Endothelial cell (in vitro differentiated cells): Measurements from ENCODE around the gene NEB. TPM values are rescaled to one million over a fixed set of nuclear protein-coding genes. Genes with fewer than 3 reads are reported as not detected.

Experiments used
- DNase-seq: peaks from one replicate; pipeline ENCODE4 v3.0.0; 2021; ENCODE audit warnings: low spot score
- H3K27ac Mint-ChIP-seq: one replicate; pipeline ENCODE4 v1.8.0; 2021; ENCODE audit warnings: mixed read lengths, inconsistent platforms; ENCODE audit not compliant: unreplicated experiment
- H3K27me3 Mint-ChIP-seq: one replicate; pipeline ENCODE4 v1.8.0; 2021; ENCODE audit warnings: mild to moderate bottlenecking, moderate library complexity, mixed read lengths, inconsistent platforms; ENCODE audit not compliant: unreplicated experiment
- H3K36me3 Mint-ChIP-seq: one replicate; pipeline ENCODE4 v1.8.0; 2021; ENCODE audit warnings: mild to moderate bottlenecking, low read depth, mixed read lengths, inconsistent platforms; ENCODE audit not compliant: unreplicated experiment
- H3K4me1 Mint-ChIP-seq: one replicate; pipeline ENCODE4 v1.8.0; 2021; ENCODE audit warnings: mild to moderate bottlenecking, mixed read lengths, inconsistent platforms; ENCODE audit not compliant: unreplicated experiment
- H3K4me3 Mint-ChIP-seq: one replicate; pipeline ENCODE4 v1.8.0; 2021; ENCODE audit warnings: mild to moderate bottlenecking, mixed read lengths, inconsistent platforms; ENCODE audit not compliant: unreplicated experiment
- H3K9me3 Mint-ChIP-seq: one replicate; pipeline ENCODE4 v1.8.0; 2021; ENCODE audit warnings: mixed read lengths, inconsistent platforms; ENCODE audit not compliant: unreplicated experiment
- CTCF ChIP-seq: fragments of 200-600 bp; sonication (generic); IDR thresholded peaks from one replicate; pipeline ENCODE4 v1.5.0; 2021; ENCODE audit warnings: antibody characterized with exemption; ENCODE audit not compliant: unreplicated experiment
- total RNA-seq: library from RNA; stranded (reverse); fragmentation: NEBNext Ultra II Directional; extraction: Animal tissue kit (Norgen Biotek cat#: 25700); gene quantifications from one replicate; pipeline ENCODE4 v1.2.1, GENCODE V29; 2021; ENCODE audit not compliant: unreplicated experiment

NEB gene
- total RNA-seq, 1 donor from 2014 or later: 0.64 TPM

DNA sequence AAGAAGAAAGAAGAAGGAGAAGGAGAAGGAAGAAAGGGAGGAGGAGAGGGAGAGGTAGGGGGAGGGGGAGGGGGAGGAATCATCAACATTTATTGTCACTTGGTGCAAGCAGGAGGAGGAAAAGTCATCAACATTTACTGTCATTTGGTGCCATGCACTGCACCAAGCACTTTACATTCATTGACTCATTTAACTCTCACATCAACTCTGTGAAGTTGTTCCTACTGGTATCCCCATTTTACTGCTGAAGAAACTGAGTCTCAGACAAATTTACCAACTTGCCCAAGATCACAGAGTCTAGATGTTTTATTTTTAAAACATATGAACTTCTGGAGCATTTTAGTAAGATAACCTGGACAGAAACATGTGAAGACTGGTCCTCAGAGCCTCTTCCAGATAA is 46.7 kb upstream of the NEB start:
- TF ChIP-seq CTCF: no peak
- Mint-ChIP-seq H3K27me3 (no peaks in the 10 kb centered on the region), H3K9me3 (no peaks in the 10 kb centered on the region), H3K27ac (no peak overlapping the region), H3K4me1 (peaks cover 3% of the 10 kb centered on the region), H3K4me3 (no peak overlapping the region), H3K36me3 (peaks cover 26% of the 10 kb centered on the region)
- no peak for DNase-seq

- Mint-ChIP-seq H3K27me3 (no peaks in the 10 kb centered on the region), H3K4me3 (no peak overlapping the region), H3K36me3 (peaks cover 31% of the 10 kb centered on the region), H3K27ac (no peak overlapping the region), H3K4me1 (peaks cover 3% of the 10 kb centered on the region), H3K9me3 (no peaks in the 10 kb centered on the region)
- DNase-seq: no peak
- TF ChIP-seq CTCF: no peak
These were observed 43.7 kb upstream of the NEB start for GRCh38 chr2:151777935-151778334.

DNA sequence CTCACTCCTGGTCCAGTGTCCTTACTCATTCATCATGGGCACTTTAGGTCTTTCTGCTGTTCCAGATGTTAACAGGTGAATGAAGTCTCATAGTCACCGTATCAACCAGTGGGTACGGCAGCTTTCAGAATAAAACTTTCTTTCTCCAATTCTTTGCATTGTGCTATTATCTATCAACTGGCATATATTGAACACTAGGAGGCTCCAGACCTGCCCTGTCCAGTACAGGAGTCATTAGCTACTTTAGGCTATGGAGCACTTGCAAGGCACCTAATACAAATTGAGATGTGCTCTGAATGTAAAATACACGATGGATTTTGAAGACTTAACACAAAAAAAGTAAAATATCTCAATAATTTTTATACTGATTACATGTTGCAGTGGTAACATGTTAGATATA is 43.2 kb upstream of the NEB start:
- Mint-ChIP-seq H3K9me3 (no peaks in the 10 kb centered on the region), H3K27me3 (no peaks in the 10 kb centered on the region), H3K27ac (no peak overlapping the region), H3K4me1 (peaks cover 3% of the 10 kb centered on the region), H3K36me3 (peaks cover 31% of the 10 kb centered on the region), H3K4me3 (no peak overlapping the region)
- no peak for DNase-seq
- no peak for TF ChIP-seq CTCF

DNA sequence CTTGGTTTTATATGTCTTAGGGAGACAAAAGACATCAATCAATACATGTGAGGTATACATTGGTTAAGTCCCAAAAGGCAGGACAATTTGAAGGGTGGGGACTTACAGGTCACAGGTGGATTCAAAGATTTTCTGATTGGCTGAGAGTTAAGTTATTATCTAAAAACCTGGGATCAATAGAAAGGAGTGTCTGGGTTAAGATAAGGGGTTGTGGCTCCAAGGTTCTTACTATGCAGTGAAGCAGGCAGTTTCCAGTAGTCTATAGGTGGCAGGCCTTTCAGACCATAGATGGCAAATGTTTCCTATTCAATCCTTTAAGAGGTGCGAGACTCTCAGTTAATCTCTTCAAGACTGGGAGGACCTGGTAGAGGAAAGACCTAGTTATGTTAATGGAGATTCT is 42.1 kb upstream of the NEB start:
- H3K27ac Mint-ChIP-seq: no peak overlapping the region
- no peak overlapping the region for H3K4me3 Mint-ChIP-seq
- no peaks in the 10 kb centered on the region for H3K27me3 Mint-ChIP-seq
- DNase-seq: no peak
- H3K36me3 Mint-ChIP-seq: peaks cover 31% of the 10 kb centered on the region
- H3K4me1 Mint-ChIP-seq: no peaks in the 10 kb centered on the region
- H3K9me3 Mint-ChIP-seq: no peaks in the 10 kb centered on the region
- TF ChIP-seq CTCF: no peak

GRCh38 chr2:151775057-151775740 is 40.9 kb upstream of the NEB start:
- TF ChIP-seq CTCF: no peak
- no peak for DNase-seq
- Mint-ChIP-seq H3K4me3 (no peak overlapping the region), H3K36me3 (peaks cover 30% of the 10 kb centered on the region), H3K27me3 (no peaks in the 10 kb centered on the region), H3K9me3 (no peaks in the 10 kb centered on the region), H3K27ac (no peak overlapping the region), H3K4me1 (no peaks in the 10 kb centered on the region)
